ENCODE data around the gene ENO1.

DNA sequence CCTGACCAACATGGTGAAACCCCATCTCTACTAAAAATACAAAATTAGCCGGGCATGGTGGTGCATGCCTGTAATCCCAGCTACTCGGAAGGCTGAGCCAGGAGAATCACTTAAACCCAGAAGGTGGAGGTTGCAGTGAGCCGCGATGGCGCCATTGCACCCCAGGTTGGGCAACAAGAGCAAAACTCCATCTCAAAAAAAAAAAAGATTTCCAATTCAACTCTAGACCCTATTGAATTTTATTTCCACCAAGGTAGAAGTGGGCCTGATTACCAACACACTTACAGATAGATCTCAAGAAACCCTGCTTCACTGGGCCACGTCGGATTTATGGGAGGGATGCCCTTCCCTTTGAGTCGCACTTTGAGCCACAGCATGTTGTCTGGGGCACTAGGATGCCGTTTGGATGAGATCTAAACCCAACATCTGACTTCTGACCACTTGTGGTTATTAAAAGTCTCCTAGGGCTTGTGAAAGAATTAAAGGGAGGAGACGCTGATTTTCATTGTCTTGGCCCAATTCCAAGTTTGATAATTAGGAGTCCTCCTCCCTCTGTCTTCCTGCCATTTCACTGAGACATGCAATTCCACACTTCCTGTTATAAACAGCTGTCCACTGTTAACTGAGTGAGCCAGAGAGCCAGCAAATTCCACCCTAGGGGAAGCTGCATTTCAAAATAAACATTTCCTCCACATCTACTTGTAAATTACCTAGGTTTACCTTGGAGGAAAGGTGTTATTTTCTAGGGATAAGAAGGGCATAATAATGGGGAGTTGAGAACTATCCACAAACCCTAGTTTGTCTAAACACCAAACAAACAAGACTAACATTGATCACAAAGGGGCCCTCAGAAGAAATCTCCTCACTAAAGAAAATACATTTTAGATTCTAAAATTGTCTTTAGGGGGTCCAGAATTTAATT, 55.9 kb downstream of the ENO1 start:
- TF ChIP-seq, protein P1, sequence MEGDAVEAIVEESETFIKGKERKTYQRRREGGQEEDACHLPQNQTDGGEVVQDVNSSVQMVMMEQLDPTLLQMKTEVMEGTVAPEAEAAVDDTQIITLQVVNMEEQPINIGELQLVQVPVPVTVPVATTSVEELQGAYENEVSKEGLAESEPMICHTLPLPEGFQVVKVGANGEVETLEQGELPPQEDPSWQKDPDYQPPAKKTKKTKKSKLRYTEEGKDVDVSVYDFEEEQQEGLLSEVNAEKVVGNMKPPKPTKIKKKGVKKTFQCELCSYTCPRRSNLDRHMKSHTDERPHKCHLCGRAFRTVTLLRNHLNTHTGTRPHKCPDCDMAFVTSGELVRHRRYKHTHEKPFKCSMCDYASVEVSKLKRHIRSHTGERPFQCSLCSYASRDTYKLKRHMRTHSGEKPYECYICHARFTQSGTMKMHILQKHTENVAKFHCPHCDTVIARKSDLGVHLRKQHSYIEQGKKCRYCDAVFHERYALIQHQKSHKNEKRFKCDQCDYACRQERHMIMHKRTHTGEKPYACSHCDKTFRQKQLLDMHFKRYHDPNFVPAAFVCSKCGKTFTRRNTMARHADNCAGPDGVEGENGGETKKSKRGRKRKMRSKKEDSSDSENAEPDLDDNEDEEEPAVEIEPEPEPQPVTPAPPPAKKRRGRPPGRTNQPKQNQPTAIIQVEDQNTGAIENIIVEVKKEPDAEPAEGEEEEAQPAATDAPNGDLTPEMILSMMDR (IDR thresholded peaks at IDR 0.05): no peak
- TF ChIP-seq POLR2A (IDR thresholded peaks at IDR 0.05): no peak
